Stimulated activated CD8-positive, alpha-beta memory T cell treated with anti-CD3 and anti-CD28 coated beads, Interleukin-7, amount 100 ng/mL, for 48 hours (primary cell): Measurements from ENCODE around the gene RASA3.
"Not testable (repeated sequence)": the region's sequence is repeated elsewhere in the genome, so short reads cannot be mapped to it uniquely, and the experiment has no call there.

Source experiments
- DNase-seq, 2 donors: peaks; one replicate each; pipeline ENCODE4 v3.0.0-alpha.2; 2020; ENCODE audit warnings: low read depth in 1 of 2; ENCODE audit errors: extremely low read depth in 1 of 2

RASA3 gene

DNA sequence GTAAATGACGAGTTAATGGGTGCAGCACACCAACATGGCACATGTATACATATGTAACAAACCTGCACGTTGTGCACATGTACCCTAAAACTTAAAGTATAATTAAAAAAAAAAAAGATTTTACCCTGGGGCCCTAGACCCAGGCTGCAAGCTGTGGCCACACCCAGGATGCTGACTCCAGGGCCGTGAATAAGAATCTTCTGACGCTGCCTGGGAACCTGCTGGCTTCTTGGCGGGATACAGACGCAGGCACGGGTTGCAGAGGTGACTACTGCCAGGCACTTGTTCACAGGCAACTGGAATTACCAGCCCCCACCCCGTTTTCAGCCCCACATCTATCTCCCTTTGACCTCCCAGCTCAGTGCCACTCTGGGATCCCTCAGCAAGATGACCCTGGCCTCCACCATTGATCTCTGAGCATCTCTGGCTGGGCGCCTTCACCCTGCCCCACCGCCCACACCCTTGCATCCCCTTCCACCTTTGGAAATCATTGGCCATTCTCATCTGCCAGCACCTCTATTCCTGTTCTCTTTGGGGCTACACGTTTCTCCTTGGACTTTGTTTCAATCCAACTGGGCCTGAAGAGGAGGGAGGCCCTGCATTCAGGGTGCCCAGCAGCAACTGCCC is 25.6 kb upstream of the RASA3 start:
- no peak for DNase-seq

DNA sequence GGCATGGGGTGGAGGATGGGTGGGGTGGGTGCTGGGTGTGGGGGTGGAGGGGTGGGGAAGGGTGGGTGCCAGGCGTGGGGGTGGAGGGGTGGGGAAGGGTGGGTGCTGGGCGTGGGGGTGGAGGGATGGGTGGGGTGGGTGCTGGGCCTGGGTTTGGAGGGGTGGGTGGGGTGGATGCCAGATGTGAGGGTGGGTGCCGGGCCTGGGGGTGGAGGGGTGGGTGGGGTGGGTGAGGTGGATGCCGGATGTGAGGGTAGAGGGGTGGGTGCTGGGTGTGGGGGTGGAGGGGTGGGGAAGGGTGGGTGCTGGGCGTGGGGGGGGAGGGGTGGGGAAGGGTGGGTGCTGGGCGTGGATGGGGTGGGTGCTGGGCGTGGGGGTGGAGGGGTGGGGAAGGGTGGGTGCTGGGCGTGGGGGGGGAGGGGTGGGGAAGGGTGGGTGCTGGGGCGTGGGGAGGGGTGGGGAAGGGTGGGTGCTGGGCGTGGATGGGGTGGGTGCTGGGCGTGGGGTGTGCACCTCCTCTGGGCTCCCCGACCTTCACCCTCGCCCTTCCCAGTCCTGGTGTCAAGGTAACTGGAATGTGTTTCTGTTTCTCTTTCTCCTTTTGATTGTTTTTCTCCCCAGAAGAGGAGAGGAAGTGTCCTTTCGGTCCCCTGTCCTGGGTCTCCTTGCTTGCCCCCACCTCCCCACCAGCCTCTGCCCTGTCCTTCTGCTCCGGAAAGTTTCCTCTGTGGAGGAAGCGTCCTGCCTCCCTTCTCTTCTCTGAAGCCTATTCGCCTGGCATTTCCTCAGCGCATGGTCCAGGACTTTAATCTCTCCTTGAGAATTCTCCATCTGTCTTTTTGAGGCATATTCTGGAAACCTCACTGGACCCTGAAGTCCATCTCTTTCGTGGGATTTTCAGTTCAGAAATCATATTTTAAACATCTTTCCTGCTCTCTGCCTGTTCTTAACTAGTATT is 23.8 kb upstream of the RASA3 start:
- DNase-seq: no peak

DNA sequence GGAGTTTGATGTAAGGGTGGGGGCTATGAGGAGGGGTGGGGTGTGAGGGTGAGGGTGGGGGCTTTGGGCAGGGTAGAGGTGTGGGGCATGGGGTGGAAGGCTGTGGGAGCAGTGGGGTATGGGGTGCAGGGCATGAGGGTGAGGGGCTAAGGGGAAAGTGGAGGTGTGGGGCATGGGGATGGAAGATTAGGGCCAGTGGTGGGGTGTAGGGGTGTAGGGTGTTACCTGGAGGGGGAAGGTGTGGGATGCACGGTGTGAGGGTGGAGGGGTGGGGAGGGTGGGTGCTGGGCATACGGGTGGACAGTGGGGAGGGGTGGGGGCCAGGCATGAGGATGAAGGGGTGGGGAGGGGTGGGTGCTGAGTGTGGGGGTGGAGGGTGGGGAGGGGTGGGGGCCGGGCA is 22.9 kb upstream of the RASA3 start:
- no peak for DNase-seq

- DNase-seq: no peak
Measured at GRCh38 chr13:114154476-114154875, 22.1 kb upstream of the RASA3 start.

- no peak for DNase-seq
Measured at GRCh38 chr13:114153485-114154080, 21.2 kb upstream of the RASA3 start.

- no peak for DNase-seq
Measured at GRCh38 chr13:114152831-114153371, 20.5 kb upstream of the RASA3 start.

- no peak for DNase-seq
Measured at GRCh38 chr13:114152285-114152645, 19.8 kb upstream of the RASA3 start.

DNA sequence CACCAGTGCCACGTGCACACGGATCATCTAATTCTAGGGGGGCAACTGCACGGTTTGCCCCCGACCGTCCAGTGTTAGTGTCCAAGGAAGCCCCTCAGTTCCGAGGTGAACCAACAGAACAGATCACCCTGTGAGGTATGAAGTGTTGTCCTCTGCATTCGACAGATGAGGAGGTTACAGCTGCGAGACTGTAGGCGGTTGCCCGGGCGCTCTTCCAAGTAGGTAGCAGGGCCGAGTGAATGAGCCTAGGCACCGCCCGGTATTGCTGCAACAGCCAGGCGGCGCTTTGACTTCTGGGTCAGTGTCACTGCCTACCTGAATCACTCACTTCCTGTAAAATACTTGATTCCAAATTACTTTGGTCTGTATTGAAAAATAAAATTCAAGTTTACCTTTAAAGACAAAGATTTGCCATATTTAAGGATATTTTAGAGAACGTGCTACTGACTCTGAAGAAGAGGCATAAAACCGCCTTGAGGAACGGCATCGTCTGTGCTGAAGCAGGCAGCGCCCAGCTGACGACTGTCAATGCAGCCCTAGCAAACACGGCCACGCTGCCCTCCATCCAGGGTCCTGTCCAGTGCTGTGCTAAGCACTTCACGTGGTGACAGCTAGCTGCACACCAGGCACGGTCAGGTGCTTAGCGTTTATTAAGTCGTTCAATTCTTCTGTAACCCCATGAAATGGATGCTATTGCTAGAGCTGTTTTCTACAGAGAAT is 19.3 kb upstream of the RASA3 start:
- peak in 1 of 2 donors; percentile 61 for DNase-seq

GRCh38 chr13:114151031-114151430 is 18.6 kb upstream of the RASA3 start:
- no peak for DNase-seq

GRCh38 chr13:114149774-114150740 is 17.6 kb upstream of the RASA3 start:
- no peak for DNase-seq

GRCh38 chr13:114148886-114149285 is 16.5 kb upstream of the RASA3 start:
- DNase-seq: not testable (repeated sequence)

DNA sequence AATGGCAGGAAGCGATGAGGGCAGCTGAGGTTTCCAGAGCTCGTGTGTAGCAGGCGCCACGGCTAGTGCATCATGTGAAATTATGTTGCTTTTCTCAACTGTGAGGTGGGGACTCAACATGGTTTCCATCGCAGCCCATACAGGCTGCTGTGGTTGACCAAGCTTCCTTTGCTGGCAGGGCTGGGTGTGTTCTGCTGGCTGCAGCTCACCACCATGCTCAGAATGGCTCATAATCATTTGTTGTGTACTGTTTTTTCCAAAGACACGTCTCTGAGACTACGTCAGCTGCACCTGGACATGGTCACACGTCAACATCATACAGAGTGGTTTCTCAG is 16.1 kb upstream of the RASA3 start:
- DNase-seq: peak; percentile 66 to 85

DNA sequence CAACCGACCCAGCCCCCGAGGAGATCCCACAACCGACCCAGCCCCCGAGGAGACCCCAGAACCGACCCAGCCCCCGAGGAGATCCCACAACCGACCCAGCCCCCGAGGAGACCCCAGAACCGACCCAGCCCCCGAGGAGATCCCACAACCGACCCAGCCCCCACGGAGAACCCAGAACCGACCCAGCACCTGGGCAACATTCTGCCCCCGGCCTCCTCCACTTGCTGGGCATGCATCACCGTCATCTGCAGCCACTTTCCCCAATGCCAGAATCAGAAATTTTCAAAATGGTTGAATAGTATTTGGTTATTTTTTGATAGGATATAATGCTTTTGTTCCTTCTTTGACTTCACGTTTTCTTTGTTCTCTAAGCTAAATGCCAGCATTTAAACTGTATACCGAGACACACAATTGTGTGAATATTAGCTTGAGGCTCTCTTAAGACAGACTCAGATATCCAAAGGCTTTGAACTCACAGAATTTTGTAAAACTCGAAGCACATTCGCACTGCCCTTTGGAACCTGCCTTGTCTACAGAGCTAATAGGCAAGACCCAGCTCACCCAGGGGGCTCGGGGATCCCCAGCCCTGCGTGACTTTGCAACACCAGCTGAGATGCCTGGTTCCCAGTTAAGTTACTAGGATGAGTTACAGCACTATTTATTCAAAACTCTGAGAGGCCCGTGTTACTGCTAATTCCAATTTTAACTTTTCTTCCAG is 15.5 kb upstream of the RASA3 start:
- DNase-seq: no peak

- no peak for DNase-seq
Measured at GRCh38 chr13:114146629-114147028, 14.2 kb upstream of the RASA3 start.

GRCh38 chr13:114146173-114146572 is 13.8 kb upstream of the RASA3 start:
- DNase-seq: no peak

DNA sequence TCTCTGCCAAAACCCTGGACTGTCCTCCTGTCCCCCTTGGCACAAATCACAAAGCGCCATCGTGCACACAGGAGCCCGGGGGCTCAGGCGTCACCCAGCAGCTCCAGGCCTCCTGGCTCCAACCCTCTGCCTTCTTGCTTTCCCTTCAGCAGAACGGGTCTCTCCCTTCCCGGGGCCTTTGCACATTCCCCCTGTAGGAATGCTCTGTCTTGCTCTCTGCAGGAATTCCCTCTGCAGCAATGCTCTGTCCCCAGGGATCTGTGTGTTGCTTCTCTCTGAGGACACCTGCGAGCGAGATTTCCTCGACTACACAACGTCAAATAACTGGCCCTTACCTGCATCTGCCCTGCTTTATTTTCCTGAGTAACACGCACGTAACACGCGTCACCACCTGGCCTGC is 13.3 kb upstream of the RASA3 start:
- no peak for DNase-seq

GRCh38 chr13:114145256-114145655 is 12.8 kb upstream of the RASA3 start:
- no peak for DNase-seq

- DNase-seq: no peak
Measured at GRCh38 chr13:114144606-114145244, 12.3 kb upstream of the RASA3 start.
